Measurements from ENCODE around the gene GTF2IRD1. TPM values are rescaled to one million over a fixed set of nuclear protein-coding genes. Genes with fewer than 3 reads are reported as not detected.

GTF2IRD1 gene
- total and polyA plus RNA-seq, 2 of the 4 experiments (the other 2 are of a cell fraction), result 4.1 to 21.9 TPM

GRCh38 chr7:74606909-74607510 lies 153.3 kb downstream of the GTF2IRD1 start:
- Histone ChIP-seq H2BK120ac (ENCODE audit: low read depth, low read length) (peak overlapping the region; percentile 40), H2BK15ac (ENCODE audit: low read depth, low read length) (no peak overlapping the region), H3K18ac (ENCODE audit: low read depth, low read length) (no peak overlapping the region), H3K27me3 (ENCODE audit: control insufficient read depth, insufficient read depth, low read length) (no peaks in the 10 kb centered on the region), H3K4ac (ENCODE audit: low read depth, low read length) (peak overlapping the region; percentile 64; the same call in 1 of the 2 replicates), H3K4me2 (ENCODE audit: low read depth, low read length) (peak overlapping the region; percentile 7; the same call in 1 of the 2 replicates), H3K79me1 (ENCODE audit: low read depth in 1 of 2, low read length in 2 of 2) (no peaks in the 10 kb centered on the region), H2AK5ac (ENCODE audit: low read depth, low read length) (no peak overlapping the region), H2BK20ac (ENCODE audit: low read depth, low read length) (no peak overlapping the region; the same call in 1 of the 2 replicates), H4K8ac (ENCODE audit: low read depth in 2 of 2, low read length in 2 of 2) (peak overlapping the region; percentile 50 to 64; a peak in 2 of 4 replicates), H3K27ac (ENCODE audit: insufficient read depth, low read length) (no peak overlapping the region), H2AK9ac (replicated peaks; ENCODE audit: low read depth, low read length, poor library complexity) (no peak overlapping the region), H4K91ac (ENCODE audit: insufficient read depth, low read depth, low read length) (no peak overlapping the region), H3K9ac (ENCODE audit: low read depth, low read length) (no peak overlapping the region), H2AFZ (replicated peaks; ENCODE audit: low read length, poor library complexity) (peak overlapping the region; percentile 84), H2BK5ac (ENCODE audit: low read depth, low read length, poor library complexity, severe bottlenecking) (no peak overlapping the region), H3K4me3 (ENCODE audit: insufficient read depth, low read depth, low read length) (no peak overlapping the region), H3K56ac (ENCODE audit: extremely low read depth, insufficient read depth, low read length) (0 out of 2 replicates have a peak overlapping the region, but pooled peaks have one; percentile 3), H3K36me3 (ENCODE audit: control insufficient read depth, insufficient read depth, low read length) (peaks cover 5% of the 10 kb centered on the region; the same call in 1 of the 2 replicates), H4K20me1 (ENCODE audit: insufficient read depth, low read length) (peaks cover 3% of the 10 kb centered on the region; the same call in 1 of the 2 replicates), H3K9me3 (ENCODE audit: control insufficient read depth, insufficient read depth, low read length) (no peaks in the 10 kb centered on the region), H3K14ac (replicated peaks; ENCODE audit: low read depth, low read length) (peak overlapping the region; percentile 52; the same call in 1 of the 2 replicates), H3K4me1 (ENCODE audit: control insufficient read depth, insufficient read depth, low read length) (peaks cover 5% of the 10 kb centered on the region; the same call in 1 of the 2 replicates), H4K5ac (ENCODE audit: low read depth, low read length) (peak overlapping the region; percentile 1; the same call in 1 of the 2 replicates), H3K9me1 (ENCODE audit: insufficient read depth, low read length) (peaks cover 7% of the 10 kb centered on the region; the same call in 1 of the 2 replicates), H3K23ac (ENCODE audit: low read depth, low read length) (no peak overlapping the region)
- no peak for DNase-seq
- dilution Hi-C loops (cut with HindIII; ENCODE audit: low sequenced_read_pairs, unreplicated experiment) (no loop called here), in situ Hi-C loops (cut with MboI; ENCODE audit: low sequenced_read_pairs) (loop anchor here (5.0 kb wide), 1 partner anchor 50 kb away; the partner anchor contains the start of gene GTF2I), intact Hi-C loops (cut with micrococcal nuclease) (no loop called here)
- CTCF ChIA-PET, result no interaction called here
- no TSS peak for BruUV-seq (replicated peaks)
- no peak for ATAC-seq (ENCODE audit: low read depth)
- POLR2A ChIA-PET (ENCODE audit: unreplicated experiment), result no interaction called here
- no CpG with 5 or more reads among the region's 15 CpGs for WGBS, 2 experiments (ENCODE audit: extremely low coverage in 2 of 2, insufficient read length in 1 of 2)
- TF ChIP-seq SMC3 (IDR thresholded peaks at IDR 0.05; ENCODE audit: low read depth, low read length) (no peak), CEBPB (IDR thresholded peaks at IDR 0.05; ENCODE audit: low read depth, low read length) (no peak), FOS (IDR thresholded peaks at IDR 0.05; ENCODE audit: low read depth, low read length) (no peak), CHD1 (IDR thresholded peaks at IDR 0.05; ENCODE audit: low read depth, low read length) (no peak), MAFK (IDR thresholded peaks at IDR 0.05; ENCODE audit: low read depth, low read length) (no peak), BHLHE40 (IDR thresholded peaks at IDR 0.05; ENCODE audit: low read depth, low read length) (no peak), NFE2L2 (IDR thresholded peaks at IDR 0.05; ENCODE audit: low read depth, low read length) (no peak), ELK1 (IDR thresholded peaks at IDR 0.05; ENCODE audit: borderline replicate concordance, low read depth, low read length) (no peak), RFX5 (IDR thresholded peaks at IDR 0.05; ENCODE audit: low read depth, low read length) (no peak), RAD21 (IDR thresholded peaks at IDR 0.05; ENCODE audit: low read length) (no peak), CTCF (conservative IDR thresholded peaks at IDR 0.05; ENCODE audit: low read depth, low read length) (no peak), MXI1 (IDR thresholded peaks at IDR 0.05; ENCODE audit: borderline replicate concordance, low read depth, low read length) (no peak), RCOR1 (IDR thresholded peaks at IDR 0.05; ENCODE audit: insufficient replicate concordance, low read length) (no peak), USF2 (IDR thresholded peaks at IDR 0.05; ENCODE audit: low read depth, low read length) (no peak), POLR2A (IDR thresholded peaks at IDR 0.05; ENCODE audit: low read depth, low read length) (no peak)

All from IMR-90 (cell line).